IMR-90 (cell line): ENCODE results near the gene SLC35F6. TPM values are rescaled to one million over a fixed set of nuclear protein-coding genes. Genes with fewer than 3 reads are reported as not detected.

Experiments
- ATAC-seq: fragments of 200-7000 bp; cut with Tn5 transposase; 2 replicates; pipeline ENCODE4 v1.9.1; 2020; ENCODE audit warnings: low read depth, mild to moderate bottlenecking, moderate library complexity
- BruUV-seq: library from RNA; stranded (reverse); fragments of 400-500 nt; replicated peaks from 2 replicates; lab custom pipeline; 2021; lab: Mats Ljungman, UMichigan
- CTCF ChIA-PET: fragments of 300-600 bp; formaldehyde crosslinking; extraction: SDS; loops from one replicate; lab custom pipeline; 2021; ENCODE audit warnings: antibody characterized with exemption; lab: Yijun Ruan, JAX
- POLR2A ChIA-PET: fragments of 300-600 bp; sonication (Branson Sonifier 250); formaldehyde crosslinking; loops from one replicate; lab custom pipeline; 2022; ENCODE audit warnings: antibody characterized with exemption; ENCODE audit not compliant: unreplicated experiment; lab: Charles Lee
- DNase-seq: peaks from one replicate; pipeline ENCODE4 v3.0.0; 2013
- H2AFZ ChIP-seq: replicated peaks from 2 replicates; pipeline ENCODE3; 2013; ENCODE audit warnings: low read length, mild to moderate bottlenecking; ENCODE audit not compliant: poor library complexity
- H2AK5ac ChIP-seq: 2 replicates; pipeline ENCODE4 v1.6.1; 2013; ENCODE audit warnings: low read depth, low read length, inconsistent platforms
- H2AK9ac ChIP-seq: replicated peaks from 2 replicates; pipeline ENCODE3; 2013; ENCODE audit warnings: mild to moderate bottlenecking, low read depth, low read length, moderate library complexity; ENCODE audit not compliant: poor library complexity
- H2BK120ac ChIP-seq: 2 replicates; pipeline ENCODE4 v1.6.1; 2013; ENCODE audit warnings: low read depth, low read length, inconsistent platforms
- H2BK15ac ChIP-seq: 3 replicates; pipeline ENCODE4 v1.6.1; 2013; ENCODE audit warnings: low read depth, low read length, inconsistent platforms
- H2BK20ac ChIP-seq: 2 replicates; pipeline ENCODE4 v1.6.1; 2013; ENCODE audit warnings: low read depth, mild to moderate bottlenecking, inconsistent platforms, low read length, moderate library complexity
- H2BK5ac ChIP-seq: 2 replicates; pipeline ENCODE4 v1.6.1; 2013; ENCODE audit warnings: mild to moderate bottlenecking, low read depth, low read length, inconsistent platforms; ENCODE audit not compliant: poor library complexity, severe bottlenecking
- H3K14ac ChIP-seq: replicated peaks from 2 replicates; pipeline ENCODE4 v1.6.1; 2013; ENCODE audit warnings: low read depth, low read length, inconsistent platforms
- H3K18ac ChIP-seq: 2 replicates; pipeline ENCODE4 v1.6.1; 2013; ENCODE audit warnings: low read depth, low read length, control low read depth
- H3K23ac ChIP-seq: 2 replicates; pipeline ENCODE4 v1.6.1; 2013; ENCODE audit warnings: low read depth, low read length, inconsistent platforms
- H3K27ac ChIP-seq: 2 replicates; pipeline ENCODE4 v1.5.1; 2013; ENCODE audit warnings: mild to moderate bottlenecking, control low read depth, low read length; ENCODE audit not compliant: insufficient read depth
- H3K27me3 ChIP-seq: 2 replicates; pipeline ENCODE4 v1.6.1; 2013; ENCODE audit warnings: low read length; ENCODE audit not compliant: control insufficient read depth, insufficient read depth
- H3K36me3 ChIP-seq: 2 replicates; pipeline ENCODE4 v1.6.1; 2013; ENCODE audit warnings: low read length, mixed read lengths; ENCODE audit not compliant: control insufficient read depth, insufficient read depth
- H3K4ac ChIP-seq: 2 replicates; pipeline ENCODE4 v1.6.1; 2013; ENCODE audit warnings: low read depth, low read length, inconsistent platforms
- H3K4me1 ChIP-seq: 2 replicates; pipeline ENCODE4 v1.6.1; 2013; ENCODE audit warnings: low read length, mixed read lengths; ENCODE audit not compliant: control insufficient read depth, insufficient read depth
- H3K4me2 ChIP-seq: 2 replicates; pipeline ENCODE4 v1.6.1; 2013; ENCODE audit warnings: low read depth, mild to moderate bottlenecking, control low read depth, low read length, moderate library complexity
- H3K4me3 ChIP-seq: 2 replicates; pipeline ENCODE4 v1.5.1; 2013; ENCODE audit warnings: low read depth, mild to moderate bottlenecking, control low read depth, low read length, moderate library complexity; ENCODE audit not compliant: insufficient read depth
- H3K56ac ChIP-seq: 2 replicates; pipeline ENCODE4 v1.6.1; 2013; ENCODE audit warnings: low read length, inconsistent platforms; ENCODE audit not compliant: insufficient read depth; ENCODE audit errors: extremely low read depth
- H3K79me1 ChIP-seq, 2 experiments: 2 replicates each; pipeline ENCODE4 v1.6.1; 2013; ENCODE audit warnings: low read length in 2 of 2, inconsistent platforms in 1 of 2, low read depth in 1 of 2
- H3K9ac ChIP-seq: 2 replicates; pipeline ENCODE4 v1.6.1; 2013; ENCODE audit warnings: low read depth, low read length, control low read depth
- H3K9me1 ChIP-seq: 2 replicates; pipeline ENCODE4 v1.6.1; 2013; ENCODE audit warnings: low read length, inconsistent platforms; ENCODE audit not compliant: insufficient read depth
- H3K9me3 ChIP-seq: 2 replicates; pipeline ENCODE4 v1.6.1; 2013; ENCODE audit warnings: low read length; ENCODE audit not compliant: control insufficient read depth, insufficient read depth
- H4K20me1 ChIP-seq: 2 replicates; pipeline ENCODE4 v1.6.1; 2013; ENCODE audit warnings: low read length, inconsistent platforms; ENCODE audit not compliant: insufficient read depth
- H4K5ac ChIP-seq: 2 replicates; pipeline ENCODE4 v1.6.1; 2013; ENCODE audit warnings: mild to moderate bottlenecking, low read depth, low read length, control low read depth
- H4K8ac ChIP-seq, 2 experiments: 2 replicates each; pipeline ENCODE4 v1.6.1; 2013; ENCODE audit warnings: low read depth in 2 of 2, low read length in 2 of 2, control low read depth in 1 of 2, inconsistent platforms in 1 of 2
- H4K91ac ChIP-seq: 2 replicates; pipeline ENCODE4 v1.6.1; 2013; ENCODE audit warnings: low read depth, low read length, inconsistent platforms; ENCODE audit not compliant: insufficient read depth
- BHLHE40 ChIP-seq: fragments of 150-350 bp; IDR thresholded peaks from 2 replicates; pipeline ENCODE4 v1.6.1; 2016; ENCODE audit warnings: mild to moderate bottlenecking, low read depth, low read length
- CEBPB ChIP-seq: IDR thresholded peaks from 2 replicates; pipeline ENCODE4 v1.6.1; 2012; ENCODE audit warnings: low read depth, low read length, improper control_type of control experiment
- CHD1 ChIP-seq: IDR thresholded peaks from 2 replicates; pipeline ENCODE4 v1.6.1; 2012; ENCODE audit warnings: low read depth, low read length, improper control_type of control experiment
- CTCF ChIP-seq: conservative IDR thresholded peaks from 2 replicates; pipeline ENCODE4 v1.5.1; 2012; ENCODE audit warnings: mild to moderate bottlenecking, low read depth, low read length, improper control_type of control experiment
- ELK1 ChIP-seq: fragments of 150-350 bp; IDR thresholded peaks from 2 replicates; pipeline ENCODE4 v1.6.1; 2016; ENCODE audit warnings: low read depth, mild to moderate bottlenecking, low read length, moderate library complexity, borderline replicate concordance
- FOS ChIP-seq: fragments of 150-350 bp; IDR thresholded peaks from 2 replicates; pipeline ENCODE4 v1.6.1; 2016; ENCODE audit warnings: low read depth, low read length
- MAFK ChIP-seq: IDR thresholded peaks from 2 replicates; pipeline ENCODE4 v1.6.1; 2012; ENCODE audit warnings: low read depth, low read length, improper control_type of control experiment
- MAZ ChIP-seq: IDR thresholded peaks from 2 replicates; pipeline ENCODE4 v1.6.1; 2012; ENCODE audit warnings: low read depth, mild to moderate bottlenecking, low read length, improper control_type of control experiment, moderate library complexity, borderline replicate concordance
- MXI1 ChIP-seq: IDR thresholded peaks from 2 replicates; pipeline ENCODE4 v1.6.1; 2012; ENCODE audit warnings: low read depth, mild to moderate bottlenecking, low read length, moderate library complexity, borderline replicate concordance
- NFE2L2 ChIP-seq: fragments of 150-350 bp; IDR thresholded peaks from 2 replicates; pipeline ENCODE4 v1.6.1; 2016; ENCODE audit warnings: low read depth, mild to moderate bottlenecking, low read length
- POLR2A ChIP-seq: IDR thresholded peaks from 2 replicates; pipeline ENCODE4 v1.6.1; 2012; ENCODE audit warnings: mild to moderate bottlenecking, low read depth, low read length
- RAD21 ChIP-seq: IDR thresholded peaks from 2 replicates; pipeline ENCODE4 v1.6.1; 2012; ENCODE audit warnings: low read length, improper control_type of control experiment
- RCOR1 ChIP-seq: IDR thresholded peaks from 2 replicates; pipeline ENCODE4 v1.6.1; 2012; ENCODE audit warnings: mild to moderate bottlenecking, low read length, improper control_type of control experiment; ENCODE audit not compliant: insufficient replicate concordance
- RFX5 ChIP-seq: IDR thresholded peaks from 2 replicates; pipeline ENCODE4 v1.8.0; 2012; ENCODE audit warnings: low read depth, mild to moderate bottlenecking, low read length, moderate library complexity
- SMC3 ChIP-seq: fragments of 150-350 bp; IDR thresholded peaks from 2 replicates; pipeline ENCODE4 v1.6.1; 2016; ENCODE audit warnings: low read depth, mild to moderate bottlenecking, antibody characterized with exemption, low read length, moderate library complexity
- WGBS, 2 experiments: methylation state at CpG; one replicate each; pipeline versions ENCODE4 v1.1.5 to v1.1.7; 2013; ENCODE audit warnings: missing lambda C conversion rate in 2 of 2; ENCODE audit not compliant: insufficient read length in 1 of 2; ENCODE audit errors: extremely low coverage in 2 of 2; 5-methylcytosine and 5-hydroxymethylcytosine counted together
- dilution Hi-C: fragments of 300-500 bp; cut with HindIII; formaldehyde crosslinking; loops from one replicate; pipeline ENCODE4 v1.14.3; 2018; ENCODE audit warnings: low sequenced_read_pairs; ENCODE audit not compliant: unreplicated experiment
- in situ Hi-C: fragments of 300-500 bp; cut with MboI; formaldehyde crosslinking; loops from 3 replicates; pipeline ENCODE4 v1.14.3; 2019; ENCODE audit warnings: low sequenced_read_pairs, inconsistent platforms, mixed read lengths
- intact Hi-C: fragments of 100-400 bp; cut with micrococcal nuclease; formaldehyde crosslinking; loops from 2 replicates; pipeline ENCODE4 v1.10.0; 2022
- polyA plus RNA-seq, 3 experiments: library from polyadenylated mRNA; depleted of rRNA; stranded (reverse); fragments of >200 nt; gene quantifications; 2 replicates each; pipeline ENCODE4 v1.2.3, GENCODE V29; 2012; ENCODE audit warnings: low replicate concordance in 1 of 3
- total RNA-seq: library from RNA; depleted of rRNA; stranded (reverse); fragments of >200 nt; gene quantifications from 2 replicates; pipeline ENCODE4 v1.2.3, GENCODE V29; 2012
- TF ChIP-seq, protein P1 (sequence below): fragments of 150-350 bp; IDR thresholded peaks from 2 replicates; pipeline ENCODE4 v1.6.1; 2017; ENCODE audit warnings: mild to moderate bottlenecking, antibody characterized with exemption, low read length, low read depth

The SLC35F6 gene
- total and polyA plus RNA-seq, 2 of the 4 experiments (the other 2 are of a cell fraction), result 19.1 to 30.6 TPM

DNA sequence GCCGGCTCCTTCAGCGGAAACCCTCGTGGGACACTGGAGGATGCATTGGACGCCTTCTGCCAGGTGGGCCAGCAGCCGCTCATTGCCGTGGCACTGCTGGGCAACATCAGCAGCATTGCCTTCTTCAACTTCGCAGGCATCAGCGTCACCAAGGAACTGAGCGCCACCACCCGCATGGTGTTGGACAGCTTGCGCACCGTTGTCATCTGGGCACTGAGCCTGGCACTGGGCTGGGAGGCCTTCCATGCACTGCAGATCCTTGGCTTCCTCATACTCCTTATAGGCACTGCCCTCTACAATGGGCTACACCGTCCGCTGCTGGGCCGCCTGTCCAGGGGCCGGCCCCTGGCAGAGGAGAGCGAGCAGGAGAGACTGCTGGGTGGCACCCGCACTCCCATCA is 14.0 kb downstream of the SLC35F6 start:
- H3K79me1 ChIP-seq, result peaks cover 16 to 32% of the 10 kb centered on the region in 2 experiments; a peak in 3 of 4 replicates
- H2BK5ac ChIP-seq, result no peak overlapping the region
- in situ Hi-C loops, result no loop called here
- DNase-seq (no peak), ATAC-seq (no peak)
- H3K14ac ChIP-seq, result no peak overlapping the region
- no peak overlapping the region for H4K91ac ChIP-seq
- no peak overlapping the region for H3K56ac ChIP-seq
- no peak overlapping the region for H3K27ac ChIP-seq
- CTCF ChIA-PET, result no interaction called here
- H3K23ac ChIP-seq, result no peak overlapping the region
- peaks cover 27% of the 10 kb centered on the region for H4K20me1 ChIP-seq
- H2AK9ac ChIP-seq, result peak overlapping the region; percentile 28
- dilution Hi-C loops, result no loop called here
- H4K8ac ChIP-seq, result no peak overlapping the region
- no peak overlapping the region for H3K18ac ChIP-seq
- no peak overlapping the region for H3K9ac ChIP-seq
- H2AK5ac ChIP-seq, result no peak overlapping the region
- no peak overlapping the region for H3K4me2 ChIP-seq
- H3K9me3 ChIP-seq, result no peaks in the 10 kb centered on the region
- no peak overlapping the region for H4K5ac ChIP-seq
- no peak overlapping the region for H2AFZ ChIP-seq
- no peaks in the 10 kb centered on the region for H3K27me3 ChIP-seq
- TF ChIP-seq RAD21, result no peak
- TF ChIP-seq ELK1, result no peak
- no peak for TF ChIP-seq MAZ
- no peak for TF ChIP-seq RCOR1
- no peak for TF ChIP-seq RFX5
- no peak for TF ChIP-seq CHD1
- no peak for TF ChIP-seq SMC3
- no peak for TF ChIP-seq MAFK
- TF ChIP-seq, protein P1, sequence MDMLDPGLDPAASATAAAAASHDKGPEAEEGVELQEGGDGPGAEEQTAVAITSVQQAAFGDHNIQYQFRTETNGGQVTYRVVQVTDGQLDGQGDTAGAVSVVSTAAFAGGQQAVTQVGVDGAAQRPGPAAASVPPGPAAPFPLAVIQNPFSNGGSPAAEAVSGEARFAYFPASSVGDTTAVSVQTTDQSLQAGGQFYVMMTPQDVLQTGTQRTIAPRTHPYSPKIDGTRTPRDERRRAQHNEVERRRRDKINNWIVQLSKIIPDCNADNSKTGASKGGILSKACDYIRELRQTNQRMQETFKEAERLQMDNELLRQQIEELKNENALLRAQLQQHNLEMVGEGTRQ, result no peak
- TF ChIP-seq CTCF, result no peak
- TF ChIP-seq NFE2L2, result no peak
- TF ChIP-seq CEBPB, result no peak
- no peak for TF ChIP-seq MXI1
- TF ChIP-seq POLR2A, result no peak
- TF ChIP-seq BHLHE40, result no peak
- no peak for TF ChIP-seq FOS
- H3K4me3 ChIP-seq, result no peak overlapping the region
- no peak overlapping the region for H2BK120ac ChIP-seq
- no TSS peak for BruUV-seq
- no peak overlapping the region for H3K4ac ChIP-seq
- POLR2A ChIA-PET, result no interaction called here
- H3K9me1 ChIP-seq, result peaks cover 15% of the 10 kb centered on the region
- WGBS, 2 experiments, result 98% methylated on average over 12 of the region's 18 CpGs; no CpG with 5 or more reads in 1 of the 2 experiments
- intact Hi-C loops, result no loop called here
- H3K4me1 ChIP-seq, result no peaks in the 10 kb centered on the region
- H3K36me3 ChIP-seq, result peaks cover 61% of the 10 kb centered on the region
- H2BK20ac ChIP-seq, result no peak overlapping the region
- no peak overlapping the region for H2BK15ac ChIP-seq
